Colonic mucosa (tissue), 4 donors: ENCODE data around the gene PDZD2. TPM values are rescaled to one million over a fixed set of nuclear protein-coding genes. Genes with fewer than 3 reads are reported as not detected.

Source experiments
- DNase-seq: peaks from one replicate; pipeline ENCODE4 v3.0.0-alpha.2; 2020
- H3K27ac ChIP-seq: fragments of 200-600 bp; one replicate; pipeline ENCODE4 v1.8.0; 2021
- H3K27me3 ChIP-seq: fragments of 200-600 bp; one replicate; pipeline ENCODE4 v1.8.0; 2021
- H3K36me3 ChIP-seq: fragments of 200-600 bp; one replicate; pipeline ENCODE4 v1.8.0; 2021
- H3K4me1 ChIP-seq: fragments of 200-600 bp; one replicate; pipeline ENCODE4 v1.8.0; 2021; ENCODE audit warnings: mild to moderate bottlenecking
- H3K4me3 ChIP-seq: fragments of 200-600 bp; one replicate; pipeline ENCODE4 v1.8.0; 2021
- H3K9ac ChIP-seq, 2 donors: one replicate each; pipeline ENCODE4 v1.7.0; 2013; ENCODE audit warnings: control low read depth in 2 of 2, low read depth in 2 of 2, low read length in 2 of 2
- H3K9me3 ChIP-seq: fragments of 200-600 bp; one replicate; pipeline ENCODE4 v1.8.0; 2021
- intact Hi-C: fragments of 100-400 bp; cut with DNase I; formaldehyde crosslinking; loops from one replicate; pipeline ENCODE4 v1.14.1; 2022
- total RNA-seq, 2 donors: library from RNA; stranded (reverse); fragmentation: NEBNext Ultra II Directional in 1 of 2; extraction: Animal tissue kit (Norgen Biotek cat#: 25700) in 1 of 2; gene quantifications; one replicate each; pipeline ENCODE4 v1.2.1, GENCODE V29; 2021
- TF ChIP-seq, protein P1 (sequence below): fragments of 200-600 bp; IDR thresholded peaks from one replicate; pipeline ENCODE4 v1.8.0; 2022; ENCODE audit warnings: antibody characterized with exemption, mild to moderate bottlenecking
- donor health status: healthy.
- donor health status: DM: no; HTN: no; CAD: no.
- donor health status: DM: no; HTN: no; CAD: no.

Gene PDZD2
- total RNA-seq, 2 donors from 2014 or later: 1.8 to 2.3 TPM

DNA sequence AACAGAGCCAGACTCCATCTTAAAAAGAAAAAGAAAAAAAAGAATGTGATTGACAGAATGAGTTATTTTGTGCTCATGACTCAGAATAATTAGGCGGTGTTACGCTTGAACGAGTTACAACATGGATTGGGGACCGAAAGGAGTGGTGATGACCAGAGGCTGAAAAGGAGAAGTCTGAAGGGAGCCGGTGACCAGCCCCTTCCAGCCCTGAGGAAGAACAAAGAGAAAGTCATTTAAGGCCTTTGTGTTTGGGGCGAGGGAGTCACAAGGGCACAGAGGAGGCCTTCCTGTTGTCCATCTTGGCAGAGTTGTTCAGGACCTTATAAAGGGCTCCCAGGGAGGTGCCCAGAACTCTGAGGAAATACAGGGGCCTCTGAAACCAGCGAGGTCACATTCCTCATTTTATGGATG is 403.6 kb downstream of the PDZD2 start:
- H3K9me3 ChIP-seq: no peaks in the 10 kb centered on the region
- no peak overlapping the region for H3K4me3 ChIP-seq
- no peak overlapping the region for H3K9ac ChIP-seq
- intact Hi-C loops: no loop called here
- no peaks in the 10 kb centered on the region for H3K4me1 ChIP-seq
- H3K27me3 ChIP-seq: no peaks in the 10 kb centered on the region
- DNase-seq: no peak
- TF ChIP-seq, protein P1, sequence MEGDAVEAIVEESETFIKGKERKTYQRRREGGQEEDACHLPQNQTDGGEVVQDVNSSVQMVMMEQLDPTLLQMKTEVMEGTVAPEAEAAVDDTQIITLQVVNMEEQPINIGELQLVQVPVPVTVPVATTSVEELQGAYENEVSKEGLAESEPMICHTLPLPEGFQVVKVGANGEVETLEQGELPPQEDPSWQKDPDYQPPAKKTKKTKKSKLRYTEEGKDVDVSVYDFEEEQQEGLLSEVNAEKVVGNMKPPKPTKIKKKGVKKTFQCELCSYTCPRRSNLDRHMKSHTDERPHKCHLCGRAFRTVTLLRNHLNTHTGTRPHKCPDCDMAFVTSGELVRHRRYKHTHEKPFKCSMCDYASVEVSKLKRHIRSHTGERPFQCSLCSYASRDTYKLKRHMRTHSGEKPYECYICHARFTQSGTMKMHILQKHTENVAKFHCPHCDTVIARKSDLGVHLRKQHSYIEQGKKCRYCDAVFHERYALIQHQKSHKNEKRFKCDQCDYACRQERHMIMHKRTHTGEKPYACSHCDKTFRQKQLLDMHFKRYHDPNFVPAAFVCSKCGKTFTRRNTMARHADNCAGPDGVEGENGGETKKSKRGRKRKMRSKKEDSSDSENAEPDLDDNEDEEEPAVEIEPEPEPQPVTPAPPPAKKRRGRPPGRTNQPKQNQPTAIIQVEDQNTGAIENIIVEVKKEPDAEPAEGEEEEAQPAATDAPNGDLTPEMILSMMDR: no peak
- no peaks in the 10 kb centered on the region for H3K36me3 ChIP-seq
- H3K27ac ChIP-seq: no peak overlapping the region

DNA sequence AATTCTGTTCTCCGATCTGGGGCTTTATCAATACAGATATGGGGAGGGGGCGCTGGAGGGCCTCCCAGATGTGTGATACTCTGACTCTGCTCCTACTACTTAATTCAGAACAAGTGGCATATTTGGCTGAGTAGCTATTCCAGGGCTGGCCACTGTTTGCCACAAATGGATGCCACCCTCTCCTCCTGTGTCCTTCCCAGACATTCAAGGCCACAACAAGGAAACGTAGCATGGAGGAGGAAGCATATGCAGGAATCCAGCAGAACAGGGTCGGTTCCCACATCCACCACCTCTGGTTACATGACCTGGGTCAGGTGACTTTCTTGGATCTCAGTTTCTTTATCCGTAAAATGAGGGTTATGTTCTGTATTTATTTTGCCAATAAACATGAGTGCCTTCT is 404.2 kb downstream of the PDZD2 start:
- no peak overlapping the region for H3K9ac ChIP-seq
- DNase-seq: no peak
- TF ChIP-seq, protein P1: no peak
- H3K27me3 ChIP-seq: no peaks in the 10 kb centered on the region
- no peak overlapping the region for H3K27ac ChIP-seq
- intact Hi-C loops: no loop called here
- H3K36me3 ChIP-seq: no peaks in the 10 kb centered on the region
- no peaks in the 10 kb centered on the region for H3K9me3 ChIP-seq
- no peak overlapping the region for H3K4me3 ChIP-seq
- no peaks in the 10 kb centered on the region for H3K4me1 ChIP-seq

DNA sequence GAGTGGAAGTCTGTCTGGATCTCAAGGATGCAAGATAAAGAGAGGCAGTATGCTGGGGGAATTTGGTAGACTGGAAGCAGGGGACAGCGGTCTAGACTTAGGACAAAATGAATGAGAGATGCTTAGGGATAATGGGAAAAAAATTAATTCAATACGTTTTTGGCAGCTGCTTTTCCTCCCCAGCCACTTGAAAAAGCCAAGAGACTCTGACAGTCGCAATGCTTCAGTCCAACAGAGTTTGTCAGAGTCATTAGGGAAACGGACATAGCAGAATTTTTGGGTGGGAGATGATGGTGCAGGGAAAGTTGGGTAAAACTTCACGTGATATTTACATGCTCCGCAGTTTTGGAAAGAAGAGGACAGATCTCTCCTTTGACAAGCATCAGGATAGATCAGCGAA is 405.5 kb downstream of the PDZD2 start:
- DNase-seq: no peak
- no peaks in the 10 kb centered on the region for H3K4me1 ChIP-seq
- no peaks in the 10 kb centered on the region for H3K27me3 ChIP-seq
- H3K4me3 ChIP-seq: no peak overlapping the region
- H3K27ac ChIP-seq: no peak overlapping the region
- intact Hi-C loops: no loop called here
- no peaks in the 10 kb centered on the region for H3K36me3 ChIP-seq
- no peak overlapping the region for H3K9ac ChIP-seq
- no peaks in the 10 kb centered on the region for H3K9me3 ChIP-seq
- TF ChIP-seq, protein P1: no peak

DNA sequence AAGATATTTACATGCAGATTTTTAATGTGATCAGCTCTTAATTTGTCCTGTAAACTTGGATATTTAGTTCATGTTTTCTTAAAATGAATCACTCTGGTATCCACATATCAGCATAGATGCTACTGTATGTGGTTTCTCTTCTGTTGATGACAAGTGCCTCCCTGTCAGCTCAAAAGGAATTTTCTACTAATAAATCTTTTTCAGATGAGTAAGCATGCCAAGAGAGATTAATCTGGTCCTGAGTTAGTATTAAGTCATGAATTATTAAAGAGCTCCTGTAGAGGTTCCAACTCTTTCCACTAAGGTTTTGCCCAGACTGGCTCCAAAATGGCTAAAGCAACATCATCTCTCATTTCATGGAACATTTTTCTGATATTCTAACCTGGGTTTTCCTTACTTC is 406.0 kb downstream of the PDZD2 start:
- DNase-seq: no peak
- TF ChIP-seq, protein P1: no peak
- intact Hi-C loops: no loop called here
- Histone ChIP-seq H3K4me1 (no peaks in the 10 kb centered on the region), H3K36me3 (no peaks in the 10 kb centered on the region), H3K27ac (no peak overlapping the region), H3K9me3 (no peaks in the 10 kb centered on the region), H3K4me3 (no peak overlapping the region), H3K9ac (no peak overlapping the region), H3K27me3 (no peaks in the 10 kb centered on the region)

DNA sequence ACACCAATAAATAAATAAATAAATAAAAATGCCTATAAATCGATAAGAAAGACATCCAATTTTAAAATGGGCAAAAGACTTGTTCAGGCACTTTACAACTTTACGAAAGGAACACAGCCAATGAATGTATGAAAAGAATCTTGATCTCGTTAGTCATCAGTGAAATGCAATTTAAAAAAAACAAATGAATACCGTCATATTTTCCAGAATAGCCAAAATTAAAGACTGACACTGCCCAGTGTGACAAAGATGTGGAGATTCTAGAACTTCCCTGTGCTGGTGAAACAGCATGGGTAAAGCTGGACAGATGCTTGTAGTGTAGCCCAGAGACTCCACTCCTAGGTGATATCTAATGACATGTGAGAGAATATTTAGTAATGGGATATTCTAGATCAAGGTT is 408.1 kb downstream of the PDZD2 start:
- TF ChIP-seq, protein P1: no peak

DNA sequence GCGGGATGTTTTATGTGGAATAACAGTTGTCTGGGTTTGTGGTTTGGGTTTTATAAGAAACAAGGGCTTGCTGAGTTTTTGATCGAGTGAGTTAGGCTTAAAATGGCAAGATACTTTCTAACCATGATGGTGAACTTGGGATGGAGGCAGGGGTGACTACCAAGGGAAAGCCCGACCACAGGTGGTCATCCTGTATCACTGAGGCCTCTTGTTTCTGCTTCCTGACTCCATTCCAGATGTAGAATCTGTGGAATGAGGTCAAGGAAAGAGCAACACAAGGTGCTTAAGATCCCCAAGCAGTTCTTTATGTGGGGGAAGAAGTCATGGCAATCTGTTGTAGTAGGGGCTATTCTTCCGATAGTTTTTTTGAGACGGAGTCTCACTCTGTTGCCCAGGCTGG is 412.9 kb downstream of the PDZD2 start:
- intact Hi-C loops: no loop called here
- DNase-seq: no peak
- Histone ChIP-seq H3K36me3 (no peaks in the 10 kb centered on the region), H3K9me3 (no peaks in the 10 kb centered on the region), H3K9ac (no peak overlapping the region), H3K27me3 (no peaks in the 10 kb centered on the region), H3K4me3 (no peak overlapping the region), H3K4me1 (no peaks in the 10 kb centered on the region), H3K27ac (no peak overlapping the region)
- TF ChIP-seq, protein P1: no peak

More for the DNA sequence above, 408.1 kb downstream of the PDZD2 start:
- no peaks in the 10 kb centered on the region for H3K27me3 ChIP-seq
- intact Hi-C loops: no loop called here
- no peak overlapping the region for H3K27ac ChIP-seq
- no peak overlapping the region for H3K9ac ChIP-seq
- no peaks in the 10 kb centered on the region for H3K4me1 ChIP-seq
- no peak overlapping the region for H3K4me3 ChIP-seq
- no peak for DNase-seq
- no peaks in the 10 kb centered on the region for H3K36me3 ChIP-seq
- H3K9me3 ChIP-seq: no peaks in the 10 kb centered on the region
